Measurements from ENCODE around the gene VPREB3.

The VPREB3 gene

DNA sequence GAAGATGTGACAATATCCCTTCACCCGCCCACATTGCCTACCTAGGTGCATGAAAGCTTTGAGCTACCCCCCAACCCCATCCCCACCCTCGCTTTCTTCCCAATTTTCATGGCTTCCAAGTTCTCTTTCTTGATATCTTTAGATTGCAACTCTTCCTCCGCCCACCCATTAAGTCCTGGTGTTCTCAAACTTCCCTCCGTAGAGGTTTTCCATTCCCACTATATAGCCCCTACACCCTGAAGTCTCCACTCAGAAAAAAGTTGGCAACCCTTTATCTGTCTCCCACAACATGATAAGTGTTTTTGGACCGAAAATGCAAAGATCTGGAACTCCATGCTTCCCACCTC is 3.9 kb downstream of the VPREB3 start:
- DNase-seq: no peak
- no peaks in the 10 kb centered on the region for H3K9me3 ChIP-seq
- intact Hi-C loops (cut with DNase I; ENCODE audit: low total_unique reads): loop anchor here (10.0 kb wide), 1 partner anchor 226 kb away; no protein-coding TSS in a partner anchor
- no peaks in the 10 kb centered on the region for H3K27me3 ChIP-seq
- peak overlapping the region; percentile 65 to 71 for H3K4me3 ChIP-seq
- H3K36me3 ChIP-seq: peaks cover 0 to 3% (median under 1%) of the 10 kb centered on the region in 3 donors
- peaks cover 0 to 29% (median 8%) of the 10 kb centered on the region in 4 donors for H3K4me1 ChIP-seq
- TF ChIP-seq, protein P1, sequence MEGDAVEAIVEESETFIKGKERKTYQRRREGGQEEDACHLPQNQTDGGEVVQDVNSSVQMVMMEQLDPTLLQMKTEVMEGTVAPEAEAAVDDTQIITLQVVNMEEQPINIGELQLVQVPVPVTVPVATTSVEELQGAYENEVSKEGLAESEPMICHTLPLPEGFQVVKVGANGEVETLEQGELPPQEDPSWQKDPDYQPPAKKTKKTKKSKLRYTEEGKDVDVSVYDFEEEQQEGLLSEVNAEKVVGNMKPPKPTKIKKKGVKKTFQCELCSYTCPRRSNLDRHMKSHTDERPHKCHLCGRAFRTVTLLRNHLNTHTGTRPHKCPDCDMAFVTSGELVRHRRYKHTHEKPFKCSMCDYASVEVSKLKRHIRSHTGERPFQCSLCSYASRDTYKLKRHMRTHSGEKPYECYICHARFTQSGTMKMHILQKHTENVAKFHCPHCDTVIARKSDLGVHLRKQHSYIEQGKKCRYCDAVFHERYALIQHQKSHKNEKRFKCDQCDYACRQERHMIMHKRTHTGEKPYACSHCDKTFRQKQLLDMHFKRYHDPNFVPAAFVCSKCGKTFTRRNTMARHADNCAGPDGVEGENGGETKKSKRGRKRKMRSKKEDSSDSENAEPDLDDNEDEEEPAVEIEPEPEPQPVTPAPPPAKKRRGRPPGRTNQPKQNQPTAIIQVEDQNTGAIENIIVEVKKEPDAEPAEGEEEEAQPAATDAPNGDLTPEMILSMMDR (IDR thresholded peaks at IDR 0.05): no peak
- H3K27ac ChIP-seq: peak overlapping the region; percentile 83 to 93

- no peaks in the 10 kb centered on the region for H3K9me3 ChIP-seq
- H3K36me3 ChIP-seq: peaks cover 5 to 8% (median 5%) of the 10 kb centered on the region in 3 donors
- peaks cover 0 to 29% (median 8%) of the 10 kb centered on the region in 4 donors for H3K4me1 ChIP-seq
- H3K4me3 ChIP-seq: peak overlapping the region; percentile 65 to 71
- intact Hi-C loops (cut with DNase I; ENCODE audit: low total_unique reads): loop anchor here (10.0 kb wide), 1 partner anchor 225 kb away; no protein-coding TSS in a partner anchor
- H3K27me3 ChIP-seq: no peaks in the 10 kb centered on the region
- DNase-seq: no peak
- H3K27ac ChIP-seq: peak overlapping the region; percentile 83 to 93
- TF ChIP-seq, protein P1 (IDR thresholded peaks at IDR 0.05): no peak
These were observed 4.4 kb downstream of the VPREB3 start for GRCh38 chr22:23749841-23750301.

- DNase-seq: no peak
- TF ChIP-seq, protein P1 (IDR thresholded peaks at IDR 0.05): no peak
- H3K4me3 ChIP-seq: no peak overlapping the region
- H3K9me3 ChIP-seq: no peaks in the 10 kb centered on the region
- intact Hi-C loops (cut with DNase I; ENCODE audit: low total_unique reads): no loop called here
- peaks cover 0 to 27% (median 12%) of the 10 kb centered on the region in 4 donors for H3K4me1 ChIP-seq
- peaks cover 27 to 48% (median 43%) of the 10 kb centered on the region in 3 donors for H3K36me3 ChIP-seq
- H3K27ac ChIP-seq: no peak overlapping the region
- H3K27me3 ChIP-seq: no peaks in the 10 kb centered on the region
These were observed 8.4 kb downstream of the VPREB3 start for GRCh38 chr22:23745791-23746190.

- H3K4me3 ChIP-seq: no peak overlapping the region
- DNase-seq: no peak
- H3K4me1 ChIP-seq: peaks cover 0 to 15% (median 6%) of the 10 kb centered on the region in 4 donors
- peaks cover 27 to 49% (median 44%) of the 10 kb centered on the region in 3 donors for H3K36me3 ChIP-seq
- intact Hi-C loops (cut with DNase I; ENCODE audit: low total_unique reads): no loop called here
- no peaks in the 10 kb centered on the region for H3K9me3 ChIP-seq
- no peak overlapping the region for H3K27ac ChIP-seq
- H3K27me3 ChIP-seq: no peaks in the 10 kb centered on the region
- TF ChIP-seq, protein P1 (IDR thresholded peaks at IDR 0.05): no peak
These were observed 9.7 kb downstream of the VPREB3 start for GRCh38 chr22:23744485-23744884.

DNA sequence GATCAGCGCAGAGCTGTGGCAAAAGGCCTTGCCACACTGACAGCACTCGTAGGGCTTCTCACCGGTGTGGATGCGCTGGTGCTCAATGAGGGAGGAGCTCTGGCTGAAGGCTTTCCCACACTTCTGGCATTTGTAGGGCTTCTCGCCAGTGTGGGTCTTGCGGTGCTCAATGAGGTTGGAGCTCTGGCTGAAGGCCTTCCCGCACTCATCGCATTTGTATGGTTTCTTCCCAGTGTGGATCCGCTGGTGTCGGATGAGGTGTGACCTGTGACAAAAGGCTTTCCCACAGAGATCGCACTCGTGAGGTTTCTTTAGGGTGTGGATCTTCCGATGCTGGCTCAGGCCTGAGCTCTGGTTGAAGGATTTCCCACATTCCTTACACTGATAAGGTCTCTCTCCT is 10.2 kb downstream of the VPREB3 start:
- Histone ChIP-seq H3K36me3 (peaks cover 27 to 49% (median 44%) of the 10 kb centered on the region in 3 donors), H3K4me3 (no peak overlapping the region), H3K27me3 (no peaks in the 10 kb centered on the region), H3K4me1 (peaks cover 0 to 14% (median 5%) of the 10 kb centered on the region in 4 donors), H3K27ac (no peak overlapping the region), H3K9me3 (no peaks in the 10 kb centered on the region)
- intact Hi-C loops (cut with DNase I; ENCODE audit: low total_unique reads): no loop called here
- TF ChIP-seq, protein P1 (IDR thresholded peaks at IDR 0.05): no peak
- DNase-seq: no peak
